Measurements from ENCODE around the gene ZRANB1. TPM values are rescaled to one million over a fixed set of nuclear protein-coding genes. Genes with fewer than 3 reads are reported as not detected.
"Not testable (repeated sequence)": the region's sequence is repeated elsewhere in the genome, so short reads cannot be mapped to it uniquely, and the experiment has no call there.

The ZRANB1 gene
- polyA plus RNA-seq, 4 donors, result 21.6 to 29.1 (median 26.1) TPM

GRCh38 chr10:124959564-124959963 is 17.6 kb downstream of the ZRANB1 start:
- DNase-seq (ENCODE audit: low read depth in 4 of 4, low spot score in 2 of 4), result no peak

GRCh38 chr10:124961248-124961570 is 19.3 kb downstream of the ZRANB1 start:
- DNase-seq (ENCODE audit: low read depth in 4 of 4, low spot score in 2 of 4), result no peak

- no peak for DNase-seq (ENCODE audit: low read depth in 4 of 4, low spot score in 2 of 4)
These were observed 20.5 kb downstream of the ZRANB1 start for GRCh38 chr10:124962421-124962820.

GRCh38 chr10:124963866-124964720 is 22.2 kb downstream of the ZRANB1 start:
- no peak for DNase-seq (ENCODE audit: low read depth in 4 of 4, low spot score in 2 of 4)

- no peak for DNase-seq (ENCODE audit: low read depth in 4 of 4, low spot score in 2 of 4)
These were observed 24.1 kb downstream of the ZRANB1 start for GRCh38 chr10:124966008-124966407.

- no peak for DNase-seq (ENCODE audit: low read depth in 4 of 4, low spot score in 2 of 4)
These were observed 25.3 kb downstream of the ZRANB1 start for GRCh38 chr10:124967255-124967654.

GRCh38 chr10:124971276-124971675 is 29.4 kb downstream of the ZRANB1 start:
- DNase-seq (ENCODE audit: low read depth in 4 of 4, low spot score in 2 of 4), result no peak

- DNase-seq (ENCODE audit: low read depth in 4 of 4, low spot score in 2 of 4), result no peak
These were observed 30.7 kb downstream of the ZRANB1 start for GRCh38 chr10:124972637-124973036.

GRCh38 chr10:124974131-124974530 is 32.2 kb downstream of the ZRANB1 start:
- DNase-seq (ENCODE audit: low read depth in 4 of 4, low spot score in 2 of 4), result no peak

GRCh38 chr10:124975977-124976514 is 34.1 kb downstream of the ZRANB1 start:
- DNase-seq (ENCODE audit: low read depth in 4 of 4, low spot score in 2 of 4), result no peak

GRCh38 chr10:124977161-124977560 is 35.2 kb downstream of the ZRANB1 start:
- no peak for DNase-seq (ENCODE audit: low read depth in 4 of 4, low spot score in 2 of 4)

- DNase-seq (ENCODE audit: low read depth in 4 of 4, low spot score in 2 of 4), result no peak
These were observed 35.9 kb downstream of the ZRANB1 start for GRCh38 chr10:124977648-124978375.

GRCh38 chr10:124978376-124978725 is 36.4 kb downstream of the ZRANB1 start:
- no peak for DNase-seq (ENCODE audit: low read depth in 4 of 4, low spot score in 2 of 4)

GRCh38 chr10:124983321-124983720 is 41.4 kb downstream of the ZRANB1 start:
- DNase-seq (ENCODE audit: low read depth in 4 of 4, low spot score in 2 of 4), result no peak

GRCh38 chr10:124984376-124984775 is 42.5 kb downstream of the ZRANB1 start:
- no peak for DNase-seq (ENCODE audit: low read depth in 4 of 4, low spot score in 2 of 4)

GRCh38 chr10:124985162-124985561 is 43.2 kb downstream of the ZRANB1 start:
- no peak for DNase-seq (ENCODE audit: low read depth in 4 of 4, low spot score in 2 of 4)

- DNase-seq (ENCODE audit: low read depth in 4 of 4, low spot score in 2 of 4), result no peak
These were observed 45.9 kb downstream of the ZRANB1 start for GRCh38 chr10:124987788-124988187.

- not testable (repeated sequence) for DNase-seq (ENCODE audit: low read depth in 4 of 4, low spot score in 2 of 4)
These were observed 46.8 kb downstream of the ZRANB1 start for GRCh38 chr10:124988753-124989152.

GRCh38 chr10:124989526-124989925 is 47.6 kb downstream of the ZRANB1 start:
- no peak for DNase-seq (ENCODE audit: low read depth in 4 of 4, low spot score in 2 of 4)

GRCh38 chr10:124990671-124991625 is 49.0 kb downstream of the ZRANB1 start:
- no peak for DNase-seq (ENCODE audit: low read depth in 4 of 4, low spot score in 2 of 4)

GRCh38 chr10:124991835-124992234 is 49.9 kb downstream of the ZRANB1 start:
- no peak for DNase-seq (ENCODE audit: low read depth in 4 of 4, low spot score in 2 of 4)

All from left renal cortex interstitium (tissue), 4 donors.